ENCODE measurements around the gene DNAH12. TPM values are rescaled to one million over a fixed set of nuclear protein-coding genes. Genes with fewer than 3 reads are reported as not detected.

Gene DNAH12
- total RNA-seq, 5 donors from 2014 or later (not counting 1 experiment from before 2014, with no cell fraction given) = 0.12 to 0.39 (median 0.25) TPM

DNA sequence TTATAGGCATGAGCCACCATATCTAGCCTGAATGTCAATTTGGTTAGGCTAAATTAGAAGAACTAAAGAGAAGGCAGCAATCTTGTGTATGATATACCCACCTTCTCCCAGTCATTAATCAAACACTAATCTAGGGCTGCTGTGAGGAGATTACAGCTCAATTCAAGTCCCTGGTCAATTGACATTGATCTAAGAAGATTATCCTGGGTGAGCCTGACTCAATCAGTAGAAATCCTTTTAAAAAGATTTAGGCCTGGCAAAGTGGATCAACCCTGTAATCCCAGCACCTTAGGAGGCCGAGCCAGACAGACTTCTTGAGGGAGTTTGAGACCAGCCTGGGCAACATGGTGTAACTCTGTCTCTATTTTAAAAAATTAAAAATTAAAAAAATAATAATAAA lies 2.5 kb upstream of the DNAH12 start:
- H3K4me1 Mint-ChIP-seq = peaks cover 6 to 8% (median 8%) of the 10 kb centered on the region in 3 donors
- no CpG with 5 or more reads among the region's 1 CpG for WGBS (ENCODE audit: insufficient coverage)
- H3K4me3 Mint-ChIP-seq = no peak overlapping the region
- ChIA-PET POLR2A (no interaction called here), CTCF (interaction anchor here in 1 of 2 donors (0.6 kb wide), 1 partner anchor 152 kb away, joined by 4 read pairs; no protein-coding TSS in a partner anchor)
- Histone ChIP-seq H3K27ac (ENCODE audit: low read length) (no peak overlapping the region), H3K4me3 (ENCODE audit: control insufficient read depth in 1 of 2, extremely low read depth in 1 of 2, low read length in 1 of 2) (no peak overlapping the region), H3K27me3 (replicated peaks in 1 of 2; ENCODE audit: control insufficient read depth in 2 of 2, extremely low read depth in 1 of 2, insufficient read depth in 2 of 2, low read length in 1 of 2) (peaks cover 0 to 5% of the 10 kb centered on the region in 2 experiments), H3K9me3 (no peaks in the 10 kb centered on the region), H3K36me3 (ENCODE audit: control insufficient read depth in 2 of 2, extremely low read depth in 1 of 2, insufficient read depth in 1 of 2, low read length in 1 of 2) (no peaks in the 10 kb centered on the region), H3K4me1 (ENCODE audit: control insufficient read depth in 1 of 2, extremely low read depth in 1 of 2, insufficient read depth in 2 of 2, low read length in 2 of 2) (peaks cover 2 to 4% of the 10 kb centered on the region in 2 experiments)
- no peaks in the 10 kb centered on the region for H3K9me3 Mint-ChIP-seq
- no peak for DNase-seq
- H3K36me3 Mint-ChIP-seq = no peaks in the 10 kb centered on the region
- no peak overlapping the region for H3K27ac Mint-ChIP-seq
- peaks cover 0 to 6% of the 10 kb centered on the region in 2 donors for H3K27me3 Mint-ChIP-seq
- ATAC-seq (replicated peaks in 1 of 4) = no peak

DNA sequence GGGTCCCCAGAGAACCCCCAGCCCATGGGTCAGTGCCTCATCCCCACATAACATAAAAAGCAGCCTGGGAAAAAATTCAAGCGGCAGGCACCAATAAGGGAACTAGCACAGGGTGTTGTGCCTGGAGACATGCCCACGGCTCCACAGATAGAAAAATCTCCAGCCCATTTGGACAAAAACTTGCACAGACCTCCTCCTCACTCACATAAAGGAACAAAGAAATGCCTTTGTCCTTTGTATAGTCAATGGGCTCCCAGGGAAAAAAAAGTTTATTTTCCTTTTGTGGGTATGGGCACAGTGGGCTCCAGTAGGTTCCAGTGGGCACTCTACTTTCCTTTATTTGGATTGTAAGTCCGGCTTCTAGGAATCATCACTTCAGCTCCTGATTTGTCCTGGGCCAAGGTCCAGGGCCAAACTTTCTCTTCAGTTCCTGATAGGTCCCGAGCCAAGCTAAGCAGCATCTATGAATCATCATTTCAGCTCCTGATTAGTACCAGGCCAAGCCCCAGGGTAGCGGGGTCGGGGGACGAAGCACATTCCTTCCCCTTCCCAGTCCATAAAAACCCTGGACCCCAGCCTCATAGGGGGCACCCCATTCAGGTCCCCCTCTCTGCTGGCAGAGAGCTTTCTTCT lies 1.6 kb upstream of the DNAH12 start:
- Histone ChIP-seq H3K36me3 (ENCODE audit: control insufficient read depth in 2 of 2, extremely low read depth in 1 of 2, insufficient read depth in 1 of 2, low read length in 1 of 2) (no peaks in the 10 kb centered on the region), H3K4me3 (ENCODE audit: control insufficient read depth in 1 of 2, extremely low read depth in 1 of 2, low read length in 1 of 2) (no peak overlapping the region), H3K27ac (ENCODE audit: low read length) (no peak overlapping the region), H3K27me3 (replicated peaks in 1 of 2; ENCODE audit: control insufficient read depth in 2 of 2, extremely low read depth in 1 of 2, insufficient read depth in 2 of 2, low read length in 1 of 2) (peaks cover 0 to 5% of the 10 kb centered on the region in 2 experiments), H3K4me1 (ENCODE audit: control insufficient read depth in 1 of 2, extremely low read depth in 1 of 2, insufficient read depth in 2 of 2, low read length in 2 of 2) (peaks cover 2 to 4% of the 10 kb centered on the region in 2 experiments), H3K9me3 (no peaks in the 10 kb centered on the region)
- Mint-ChIP-seq H3K36me3 (no peaks in the 10 kb centered on the region), H3K27me3 (peaks cover 0 to 6% of the 10 kb centered on the region in 2 donors), H3K27ac (no peak overlapping the region), H3K9me3 (no peaks in the 10 kb centered on the region), H3K4me3 (no peak overlapping the region), H3K4me1 (peaks cover 6 to 8% (median 8%) of the 10 kb centered on the region in 3 donors)
- POLR2A ChIA-PET = interaction anchor here in 1 of 2 donors (0.7 kb wide), 1 partner anchor 10 kb away, joined by 3 read pairs; no protein-coding TSS in a partner anchor
- CTCF ChIA-PET = no interaction called here
- ATAC-seq (replicated peaks in 1 of 4) (no peak), DNase-seq (no peak)
- 92% methylated on average over 4 of the region's 7 CpGs for WGBS (ENCODE audit: insufficient coverage)

DNA sequence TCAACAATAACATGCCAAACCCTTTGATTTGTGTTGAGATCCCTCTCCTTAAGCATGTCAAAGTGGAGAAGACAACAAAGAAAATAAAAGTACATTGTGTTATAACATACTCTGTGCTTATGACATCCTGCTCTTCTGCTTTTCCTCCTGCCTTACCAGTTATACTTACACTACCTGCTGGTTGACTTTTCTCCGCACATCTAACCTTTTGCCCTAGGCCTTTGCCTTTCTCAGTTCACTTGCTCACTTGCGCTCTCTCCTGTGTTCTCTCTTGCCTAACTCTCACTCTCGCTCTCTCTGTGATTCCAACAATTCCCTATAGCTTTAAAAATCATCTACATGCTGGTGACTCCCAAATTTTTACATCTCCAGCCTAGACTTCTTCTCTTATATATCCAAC lies 5.7 kb downstream of the DNAH12 start:
- Mint-ChIP-seq H3K9me3 (peaks cover 0 to 2% (median 0%) of the 10 kb centered on the region in 3 donors), H3K27ac (no peak overlapping the region), H3K27me3 (no peaks in the 10 kb centered on the region), H3K36me3 (no peaks in the 10 kb centered on the region), H3K4me3 (no peak overlapping the region), H3K4me1 (no peaks in the 10 kb centered on the region)
- no peaks in the 10 kb centered on the region for H3K27me3 ChIP-seq (replicated peaks in 1 of 2; ENCODE audit: control insufficient read depth in 2 of 2, extremely low read depth in 1 of 2, insufficient read depth in 2 of 2, low read length in 1 of 2)
- H3K27ac ChIP-seq (ENCODE audit: low read length) = no peak overlapping the region
- ChIA-PET POLR2A (no interaction called here), CTCF (no interaction called here)
- ATAC-seq (replicated peaks in 1 of 4) (no peak), DNase-seq (no peak)
- H3K36me3 ChIP-seq (ENCODE audit: control insufficient read depth in 2 of 2, extremely low read depth in 1 of 2, insufficient read depth in 1 of 2, low read length in 1 of 2) = no peaks in the 10 kb centered on the region
- no peaks in the 10 kb centered on the region for H3K4me1 ChIP-seq (ENCODE audit: control insufficient read depth in 1 of 2, extremely low read depth in 1 of 2, insufficient read depth in 2 of 2, low read length in 2 of 2)
- no peak overlapping the region for H3K4me3 ChIP-seq (ENCODE audit: control insufficient read depth in 1 of 2, extremely low read depth in 1 of 2, low read length in 1 of 2)
- 100% methylated on average over 3 of the region's 3 CpGs for WGBS (ENCODE audit: insufficient coverage)
- H3K9me3 ChIP-seq = no peaks in the 10 kb centered on the region

DNA sequence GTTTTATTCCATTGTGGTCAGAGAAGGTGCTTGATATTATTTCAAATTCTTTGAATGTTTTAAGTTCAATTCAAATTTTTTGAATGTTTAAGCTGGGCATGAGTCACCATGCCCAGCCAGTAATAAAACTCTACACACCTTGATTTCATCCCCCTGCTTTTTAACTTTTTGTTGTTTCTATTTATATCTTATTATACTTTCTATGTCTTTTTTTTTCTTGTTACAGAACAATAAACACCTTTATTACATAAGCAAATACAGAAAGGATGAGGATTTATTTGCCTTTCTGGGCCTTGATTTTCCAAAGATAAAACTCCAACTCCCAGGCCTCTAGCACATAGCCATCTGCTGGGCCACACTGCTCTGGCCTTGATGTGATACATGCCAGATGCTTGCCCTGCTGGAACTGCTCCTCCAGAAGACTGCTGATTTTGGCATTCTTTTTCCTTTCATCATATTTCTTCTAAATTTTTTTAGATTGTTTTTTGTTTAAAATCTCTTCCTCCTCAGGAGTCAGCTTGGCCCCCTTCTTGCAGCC lies 14.0 kb downstream of the DNAH12 start:
- Mint-ChIP-seq H3K36me3 (no peaks in the 10 kb centered on the region), H3K9me3 (peaks cover 0 to 4% (median 1%) of the 10 kb centered on the region in 3 donors), H3K27me3 (no peaks in the 10 kb centered on the region), H3K4me1 (no peaks in the 10 kb centered on the region), H3K27ac (no peak overlapping the region), H3K4me3 (no peak overlapping the region)
- H3K4me1 ChIP-seq (ENCODE audit: control insufficient read depth in 1 of 2, extremely low read depth in 1 of 2, insufficient read depth in 2 of 2, low read length in 2 of 2) = no peaks in the 10 kb centered on the region
- H3K27ac ChIP-seq (ENCODE audit: low read length) = no peak overlapping the region
- ATAC-seq (replicated peaks in 1 of 4) = no peak
- no peaks in the 10 kb centered on the region for H3K27me3 ChIP-seq (replicated peaks in 1 of 2; ENCODE audit: control insufficient read depth in 2 of 2, extremely low read depth in 1 of 2, insufficient read depth in 2 of 2, low read length in 1 of 2)
- ChIA-PET POLR2A (interaction anchor here in 1 of 2 donors (0.7 kb wide), 1 partner anchor 20 kb away, joined by 3 read pairs; no protein-coding TSS in a partner anchor), CTCF (no interaction called here)
- no peak for DNase-seq
- H3K9me3 ChIP-seq = no peaks in the 10 kb centered on the region
- no peak overlapping the region for H3K4me3 ChIP-seq (ENCODE audit: control insufficient read depth in 1 of 2, extremely low read depth in 1 of 2, low read length in 1 of 2)
- no peaks in the 10 kb centered on the region for H3K36me3 ChIP-seq (ENCODE audit: control insufficient read depth in 2 of 2, extremely low read depth in 1 of 2, insufficient read depth in 1 of 2, low read length in 1 of 2)

DNA sequence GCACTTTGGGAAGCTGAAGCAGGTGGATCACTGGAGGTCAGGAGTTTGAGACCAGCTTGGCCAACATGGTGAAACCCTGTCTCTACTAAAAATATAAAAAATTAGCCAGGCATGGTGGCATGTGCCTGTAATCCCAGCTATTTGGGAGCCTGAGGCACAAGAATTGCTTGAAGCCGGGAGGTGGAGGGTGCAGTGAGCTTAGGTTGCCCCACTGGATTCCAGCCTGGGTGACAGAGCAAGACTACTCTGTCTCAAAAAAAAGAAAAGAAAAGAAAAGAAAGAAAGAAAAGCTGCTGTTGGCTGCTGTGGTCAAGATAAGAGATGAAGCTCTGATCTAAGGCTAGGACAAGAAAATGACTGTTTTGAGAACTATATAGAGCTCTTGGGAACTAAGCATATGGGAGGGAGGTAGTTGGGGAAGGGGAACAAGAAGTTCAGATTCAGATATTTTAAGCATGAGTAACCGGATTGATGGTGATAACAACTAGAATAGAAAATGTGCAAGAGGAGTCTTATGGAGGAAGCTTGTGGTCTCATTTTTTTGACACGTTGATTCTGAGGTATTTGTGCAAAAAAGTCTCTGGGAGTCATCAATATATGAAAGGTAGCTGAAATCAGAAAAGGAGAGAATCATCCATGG lies 25.7 kb downstream of the DNAH12 start:
- Histone ChIP-seq H3K27ac (ENCODE audit: low read length) (no peak overlapping the region), H3K36me3 (ENCODE audit: control insufficient read depth in 2 of 2, extremely low read depth in 1 of 2, insufficient read depth in 1 of 2, low read length in 1 of 2) (no peaks in the 10 kb centered on the region), H3K9me3 (no peaks in the 10 kb centered on the region), H3K4me3 (ENCODE audit: control insufficient read depth in 1 of 2, extremely low read depth in 1 of 2, low read length in 1 of 2) (no peak overlapping the region), H3K27me3 (replicated peaks in 1 of 2; ENCODE audit: control insufficient read depth in 2 of 2, extremely low read depth in 1 of 2, insufficient read depth in 2 of 2, low read length in 1 of 2) (peaks cover 0 to 7% of the 10 kb centered on the region in 2 experiments), H3K4me1 (ENCODE audit: control insufficient read depth in 1 of 2, extremely low read depth in 1 of 2, insufficient read depth in 2 of 2, low read length in 2 of 2) (no peaks in the 10 kb centered on the region)
- ATAC-seq (replicated peaks in 1 of 4) (no peak), DNase-seq (no peak)
- WGBS (ENCODE audit: insufficient coverage) = 50% methylated on average over 3 of the region's 3 CpGs
- Mint-ChIP-seq H3K27me3 (peaks cover 0 to 8% of the 10 kb centered on the region in 2 donors), H3K4me3 (no peak overlapping the region), H3K9me3 (no peaks in the 10 kb centered on the region), H3K36me3 (no peaks in the 10 kb centered on the region), H3K27ac (no peak overlapping the region), H3K4me1 (peaks cover 1 to 9% (median 4%) of the 10 kb centered on the region in 3 donors)
- POLR2A ChIA-PET = no interaction called here
- CTCF ChIA-PET = interaction anchor here in 1 of 2 donors (0.6 kb wide), 1 partner anchor 704 kb away, joined by 4 read pairs; no protein-coding TSS in a partner anchor

DNA sequence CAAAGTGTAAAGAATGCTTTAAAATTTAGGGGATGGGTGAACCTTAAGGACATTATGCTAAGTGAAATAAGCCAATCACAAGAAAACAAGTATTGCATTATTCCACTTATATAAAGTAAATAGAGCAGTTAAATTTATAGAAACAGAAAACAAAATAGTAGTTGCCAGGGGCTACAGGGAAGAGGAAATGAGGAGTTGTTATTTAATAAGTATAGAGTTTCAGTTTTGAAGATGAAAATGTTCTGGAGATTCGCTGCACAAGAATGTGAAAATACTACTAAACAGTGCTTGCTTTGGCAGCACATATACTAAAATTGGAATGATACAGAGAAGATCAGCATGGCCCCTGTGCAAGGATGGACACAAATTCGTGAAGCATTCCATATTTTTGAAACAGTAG lies 32.0 kb downstream of the DNAH12 start:
- H3K27ac ChIP-seq (ENCODE audit: low read length) = no peak overlapping the region
- Mint-ChIP-seq H3K27me3 (peaks cover 3 to 5% of the 10 kb centered on the region in 2 donors), H3K4me3 (no peak overlapping the region), H3K27ac (no peak overlapping the region), H3K9me3 (no peaks in the 10 kb centered on the region), H3K36me3 (no peaks in the 10 kb centered on the region), H3K4me1 (no peaks in the 10 kb centered on the region)
- H3K36me3 ChIP-seq (ENCODE audit: control insufficient read depth in 2 of 2, extremely low read depth in 1 of 2, insufficient read depth in 1 of 2, low read length in 1 of 2) = no peaks in the 10 kb centered on the region
- ChIA-PET CTCF (no interaction called here), POLR2A (no interaction called here)
- H3K4me1 ChIP-seq (ENCODE audit: control insufficient read depth in 1 of 2, extremely low read depth in 1 of 2, insufficient read depth in 2 of 2, low read length in 2 of 2) = no peaks in the 10 kb centered on the region
- 50% methylated on average over 1 of the region's 2 CpGs for WGBS (ENCODE audit: insufficient coverage)
- no peaks in the 10 kb centered on the region for H3K9me3 ChIP-seq
- no peak for ATAC-seq (replicated peaks in 1 of 4)
- H3K4me3 ChIP-seq (ENCODE audit: control insufficient read depth in 1 of 2, extremely low read depth in 1 of 2, low read length in 1 of 2) = no peak overlapping the region
- peaks cover 0 to 4% of the 10 kb centered on the region in 2 experiments for H3K27me3 ChIP-seq (replicated peaks in 1 of 2; ENCODE audit: control insufficient read depth in 2 of 2, extremely low read depth in 1 of 2, insufficient read depth in 2 of 2, low read length in 1 of 2)
- DNase-seq = no peak
